CD4-positive, alpha-beta memory T cell (primary cell): ENCODE results near the gene DDX5. TPM values are rescaled to one million over a fixed set of nuclear protein-coding genes. Genes with fewer than 3 reads are reported as not detected.
"Not testable (repeated sequence)": the region's sequence is repeated elsewhere in the genome, so short reads cannot be mapped to it uniquely, and the experiment has no call there.

ENCODE experiments used
- CTCF ChIA-PET: fragments of 350-600 bp; sonication (Branson Sonifier 250); formaldehyde crosslinking; loops from one replicate; lab custom pipeline; 2021; ENCODE audit warnings: inconsistent platforms; ENCODE audit not compliant: partially characterized antibody; lab: Charles Lee
- POLR2A ChIA-PET: fragments of 350-600 bp; sonication (Branson Sonifier 250); formaldehyde crosslinking; loops from one replicate; lab custom pipeline; 2021; ENCODE audit not compliant: partially characterized antibody; lab: Charles Lee
- DNase-seq, 5 donors: peaks; one replicate each; pipeline versions ENCODE4 v3.0.0 to v3.0.0-alpha.2; 2020 to 2022; ENCODE audit warnings: mixed read lengths in 1 of 5
- H3K27ac ChIP-seq: one replicate; pipeline ENCODE4 v1.7.0; 2013; ENCODE audit warnings: low read depth, low read length
- H3K27me3 ChIP-seq: 2 replicates; pipeline ENCODE4 v1.7.0; 2013; ENCODE audit warnings: mild to moderate bottlenecking, low read length, moderate library complexity; ENCODE audit not compliant: insufficient read depth
- H3K36me3 ChIP-seq: 2 replicates; pipeline ENCODE4 v1.7.0; 2013; ENCODE audit warnings: mild to moderate bottlenecking, low read length, moderate library complexity; ENCODE audit not compliant: insufficient read depth
- H3K4me1 ChIP-seq: 2 replicates; pipeline ENCODE4 v1.7.0; 2013; ENCODE audit warnings: mild to moderate bottlenecking, low read length, moderate library complexity; ENCODE audit not compliant: insufficient read depth
- H3K4me3 ChIP-seq, 2 donors: one replicate each; pipeline ENCODE4 v1.7.0; 2013; ENCODE audit warnings: low read length in 2 of 2, mild to moderate bottlenecking in 1 of 2
- H3K9me3 ChIP-seq, 2 donors: one replicate each; pipeline ENCODE4 v1.7.0; 2013; ENCODE audit warnings: low read length in 2 of 2, control low read depth in 1 of 2; ENCODE audit not compliant: control insufficient read depth in 1 of 2
- H3K27ac Mint-ChIP-seq, 7 donors: one replicate each; pipeline ENCODE4 v1.8.0; 2020 to 2021; ENCODE audit warnings: mixed read lengths in 7 of 7, mild to moderate bottlenecking in 6 of 7, inconsistent platforms in 3 of 7, moderate library complexity in 3 of 7
- H3K27me3 Mint-ChIP-seq, 2 donors: one replicate each; pipeline ENCODE4 v1.8.0; 2020 to 2021; ENCODE audit warnings: mixed read lengths in 2 of 2
- H3K36me3 Mint-ChIP-seq, 2 donors: one replicate each; pipeline ENCODE4 v1.8.0; 2020 to 2021; ENCODE audit warnings: mixed read lengths in 2 of 2, inconsistent platforms in 1 of 2, mild to moderate bottlenecking in 1 of 2
- H3K4me1 Mint-ChIP-seq, 4 donors: one replicate each; pipeline ENCODE4 v1.8.0; 2020 to 2021; ENCODE audit warnings: mixed read lengths in 4 of 4, mild to moderate bottlenecking in 1 of 4
- H3K4me3 Mint-ChIP-seq, 8 donors: one replicate each; pipeline ENCODE4 v1.8.0; 2020 to 2021; ENCODE audit warnings: mixed read lengths in 8 of 8, mild to moderate bottlenecking in 7 of 8, moderate library complexity in 6 of 8, inconsistent platforms in 3 of 8
- H3K9me3 Mint-ChIP-seq, 8 donors: one replicate each; pipeline ENCODE4 v1.8.0; 2020 to 2021; ENCODE audit warnings: mixed read lengths in 8 of 8, mild to moderate bottlenecking in 5 of 8, inconsistent platforms in 3 of 8, moderate library complexity in 1 of 8
- intact Hi-C: fragments of 100-400 bp; cut with micrococcal nuclease; formaldehyde crosslinking; loops from one replicate; pipeline ENCODE4 v1.15.1; 2023
- polyA plus RNA-seq, 2 donors: library from polyadenylated mRNA; unstranded; fragments of 300-500 nt; fragmentation: Illumina TruSeq; gene quantifications; one replicate each; pipeline ENCODE4 v1.2.3, GENCODE V29; 2021
- total RNA-seq, 2 experiments: library from RNA; stranded (reverse); gene quantifications; one replicate each; pipeline ENCODE4 v1.2.3, GENCODE V29; 2021

Gene DDX5
- total and polyA plus RNA-seq, 4 experiments from 2014 or later = 1,080 to 1,577 (median 1,393) TPM

- Mint-ChIP-seq H3K4me1 (peaks cover 11 to 14% (median 13%) of the 10 kb centered on the region in 4 donors), H3K36me3 (peaks cover 41 to 55% of the 10 kb centered on the region in 2 donors), H3K9me3 (no peaks in the 10 kb centered on the region), H3K27ac (peak overlapping the region in 1 of 7 donors; percentile 22), H3K27me3 (no peaks in the 10 kb centered on the region), H3K4me3 (no peak overlapping the region)
- Histone ChIP-seq H3K36me3 (peaks cover 18% of the 10 kb centered on the region), H3K4me1 (peaks cover 12% of the 10 kb centered on the region), H3K4me3 (no peak overlapping the region), H3K9me3 (no peaks in the 10 kb centered on the region), H3K27me3 (no peaks in the 10 kb centered on the region), H3K27ac (no peak overlapping the region)
- DNase-seq = no peak
- ChIA-PET POLR2A (no interaction called here), CTCF (interaction anchor here (0.8 to 1.7 kb wide), 3 partner anchors 8 to 43 kb away, joined by 3 to 6 read pairs (median 4); no protein-coding TSS in a partner anchor)
- intact Hi-C loops = no loop called here
Observed at GRCh38 chr17:64480951-64481350, 25.1 kb downstream of the DDX5 start.

DNA sequence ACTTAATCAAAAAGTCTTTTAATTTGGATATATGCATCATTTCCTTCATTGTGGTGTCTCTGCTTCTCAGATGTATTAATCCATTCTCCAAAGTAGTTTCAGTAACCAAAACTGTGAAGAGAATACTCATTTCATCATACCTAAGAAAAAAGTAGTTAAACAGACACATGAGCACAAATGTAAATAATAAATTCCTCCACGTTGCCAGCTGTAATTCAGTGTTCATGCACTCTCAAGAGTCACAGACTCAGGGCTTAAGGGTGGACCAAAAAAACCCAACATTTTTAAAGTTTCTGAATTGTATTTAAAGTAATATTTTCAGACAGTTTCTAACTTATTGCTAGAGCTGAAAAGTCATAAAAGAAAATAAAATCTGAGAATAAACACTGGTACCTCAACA is 28.2 kb downstream of the DDX5 start:
- Mint-ChIP-seq H3K27me3 (no peaks in the 10 kb centered on the region), H3K9me3 (no peaks in the 10 kb centered on the region), H3K4me1 (peaks cover 0 to 3% (median 0%) of the 10 kb centered on the region in 4 donors), H3K4me3 (no peak overlapping the region), H3K27ac (peak overlapping the region in 2 of 7 donors; percentile 17 to 29), H3K36me3 (peaks cover 18 to 32% of the 10 kb centered on the region in 2 donors)
- ChIA-PET CTCF (interaction anchor here (0.9 to 2.0 kb wide), 6 partner anchors 9 to 130 kb away, joined by 3 to 7 read pairs (median 4); no protein-coding TSS in a partner anchor), POLR2A (interaction anchor here (0.8 to 2.1 kb wide), 3 partner anchors 13 to 22 kb away, joined by 3 to 7 read pairs (median 4); partner anchors contain the start of gene POLG2)
- Histone ChIP-seq H3K4me1 (no peaks in the 10 kb centered on the region), H3K4me3 (no peak overlapping the region), H3K36me3 (peaks cover 10% of the 10 kb centered on the region), H3K27me3 (no peaks in the 10 kb centered on the region), H3K9me3 (no peaks in the 10 kb centered on the region), H3K27ac (no peak overlapping the region)
- intact Hi-C loops = no loop called here
- no peak for DNase-seq

DNA sequence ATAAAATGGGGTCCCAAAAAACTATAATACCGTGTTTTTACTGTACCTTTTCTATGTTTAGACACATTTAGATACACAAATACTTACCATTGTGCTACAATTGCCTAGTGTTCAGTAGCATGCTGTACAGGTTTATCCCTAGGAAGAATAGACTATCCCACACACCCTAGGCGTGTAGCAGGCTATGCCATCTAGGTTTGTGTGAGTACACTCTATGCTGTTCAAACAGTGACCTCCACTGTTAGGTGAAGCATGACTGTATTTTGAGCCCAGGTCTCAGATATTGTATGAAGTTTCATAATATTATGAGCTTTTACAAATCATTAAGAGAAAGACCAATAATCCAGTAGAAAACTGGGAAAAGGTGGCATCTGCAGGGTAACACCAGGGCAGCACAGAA is 33.5 kb downstream of the DDX5 start:
- Histone ChIP-seq H3K4me1 (no peaks in the 10 kb centered on the region), H3K27ac (no peak overlapping the region), H3K36me3 (no peaks in the 10 kb centered on the region), H3K9me3 (no peaks in the 10 kb centered on the region), H3K27me3 (no peaks in the 10 kb centered on the region), H3K4me3 (no peak overlapping the region)
- Mint-ChIP-seq H3K9me3 (no peaks in the 10 kb centered on the region), H3K4me1 (no peaks in the 10 kb centered on the region), H3K27ac (no peak overlapping the region), H3K4me3 (no peak overlapping the region), H3K36me3 (peaks cover 6% of the 10 kb centered on the region in 2 donors), H3K27me3 (no peaks in the 10 kb centered on the region)
- DNase-seq = no peak
- CTCF ChIA-PET = interaction anchor here (1.2 kb wide), 1 partner anchor 52 kb away, joined by 3 read pairs; no protein-coding TSS in a partner anchor
- intact Hi-C loops = no loop called here
- POLR2A ChIA-PET = no interaction called here

- Mint-ChIP-seq H3K36me3 (no peaks in the 10 kb centered on the region), H3K9me3 (no peaks in the 10 kb centered on the region), H3K27me3 (peaks cover 0 to 2% of the 10 kb centered on the region in 2 donors), H3K4me3 (no peak overlapping the region), H3K4me1 (no peaks in the 10 kb centered on the region), H3K27ac (peak overlapping the region in 1 of 7 donors; percentile 9)
- Histone ChIP-seq H3K9me3 (no peaks in the 10 kb centered on the region), H3K4me1 (no peaks in the 10 kb centered on the region), H3K4me3 (no peak overlapping the region), H3K27ac (no peak overlapping the region), H3K36me3 (no peaks in the 10 kb centered on the region), H3K27me3 (peaks cover 3% of the 10 kb centered on the region)
- ChIA-PET CTCF (interaction anchor here (1.0 kb wide), 1 partner anchor 21 kb away, joined by 3 read pairs; no protein-coding TSS in a partner anchor), POLR2A (interaction anchor here (1.4 kb wide), 1 partner anchor 35 kb away, joined by 3 read pairs; the partner anchor contains the start of gene DDX5)
- intact Hi-C loops = no loop called here
- no peak for DNase-seq
Observed at GRCh38 chr17:64471440-64471839, 34.6 kb downstream of the DDX5 start.

DNA sequence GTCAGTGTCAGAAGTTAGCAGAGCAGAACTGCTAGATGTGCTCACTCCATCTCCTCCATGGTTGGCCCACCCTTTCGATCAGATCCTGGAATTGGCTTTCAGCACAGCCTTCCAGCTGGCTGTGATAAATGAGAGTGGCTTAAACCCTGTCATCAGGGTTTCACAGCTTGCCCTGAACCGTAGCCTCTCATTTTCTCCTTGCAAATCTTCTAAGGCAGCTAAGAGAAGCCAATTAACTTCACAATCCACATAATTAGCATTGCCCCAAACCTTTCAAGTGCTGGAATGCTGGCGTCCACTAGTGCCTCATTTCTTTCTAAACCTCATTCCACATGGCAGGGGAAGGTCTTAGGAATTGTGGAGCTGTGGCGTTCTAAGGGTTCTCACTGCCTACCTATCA is 35.5 kb downstream of the DDX5 start:
- Mint-ChIP-seq H3K27ac (peak overlapping the region in 1 of 7 donors; percentile 37), H3K27me3 (peaks cover 2 to 3% of the 10 kb centered on the region in 2 donors), H3K4me3 (no peak overlapping the region), H3K9me3 (no peaks in the 10 kb centered on the region), H3K4me1 (no peaks in the 10 kb centered on the region), H3K36me3 (no peaks in the 10 kb centered on the region)
- CTCF ChIA-PET = interaction anchor here (0.6 to 1.0 kb wide), 2 partner anchors 22 to 264 kb away, joined by 3 read pairs; no protein-coding TSS in a partner anchor
- H3K4me3 ChIP-seq = no peak overlapping the region
- peaks cover 4% of the 10 kb centered on the region for H3K27me3 ChIP-seq
- POLR2A ChIA-PET = interaction anchor here (1.4 kb wide), 1 partner anchor 35 kb away, joined by 3 read pairs; the partner anchor contains the start of gene DDX5
- H3K36me3 ChIP-seq = no peaks in the 10 kb centered on the region
- no peak for DNase-seq
- H3K27ac ChIP-seq = no peak overlapping the region
- intact Hi-C loops = no loop called here
- H3K4me1 ChIP-seq = no peaks in the 10 kb centered on the region
- no peaks in the 10 kb centered on the region for H3K9me3 ChIP-seq

DNA sequence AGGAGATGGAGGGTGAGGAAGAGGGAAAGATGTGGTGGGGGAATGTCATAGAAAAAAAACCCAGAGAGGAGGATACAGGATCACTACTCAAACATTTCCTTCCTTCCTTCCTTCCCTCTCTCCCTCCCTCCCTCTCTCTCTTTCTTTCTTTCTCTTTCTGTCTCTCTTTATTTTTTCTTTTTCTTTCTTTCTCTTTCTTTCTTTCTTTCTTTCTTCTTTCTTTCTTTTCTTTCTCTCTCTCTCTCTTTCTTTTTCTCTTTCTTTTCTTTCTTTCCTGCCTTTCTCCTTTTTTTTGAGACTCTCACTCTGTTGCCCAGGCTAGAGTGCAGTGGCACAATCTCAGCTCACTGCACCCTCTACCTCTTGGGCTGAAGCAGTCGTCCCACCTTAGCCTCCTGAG is 39.3 kb downstream of the DDX5 start:
- H3K27me3 Mint-ChIP-seq, H3K27me3 ChIP-seq, intact Hi-C loops, H3K4me3 ChIP-seq, H3K9me3 ChIP-seq, DNase-seq, POLR2A ChIA-PET, H3K4me3 Mint-ChIP-seq, H3K4me1 ChIP-seq, H3K27ac ChIP-seq, H3K9me3 Mint-ChIP-seq, H3K36me3 Mint-ChIP-seq, H3K4me1 Mint-ChIP-seq, H3K27ac Mint-ChIP-seq, H3K36me3 ChIP-seq: not testable (repeated sequence)
- CTCF ChIA-PET = interaction anchor here (1.6 kb wide), 1 partner anchor 46 kb away, joined by 6 read pairs; no protein-coding TSS in a partner anchor

- H3K27me3 ChIP-seq = peaks cover 4% of the 10 kb centered on the region
- Mint-ChIP-seq H3K9me3 (no peaks in the 10 kb centered on the region), H3K4me3 (no peak overlapping the region), H3K27me3 (peaks cover 2 to 3% of the 10 kb centered on the region in 2 donors), H3K4me1 (no peaks in the 10 kb centered on the region), H3K27ac (no peak overlapping the region), H3K36me3 (no peaks in the 10 kb centered on the region)
- POLR2A ChIA-PET = no interaction called here
- H3K4me1 ChIP-seq = no peaks in the 10 kb centered on the region
- intact Hi-C loops = no loop called here
- DNase-seq = no peak
- no peak overlapping the region for H3K27ac ChIP-seq
- no peak overlapping the region for H3K4me3 ChIP-seq
- no peaks in the 10 kb centered on the region for H3K36me3 ChIP-seq
- CTCF ChIA-PET = no interaction called here
- H3K9me3 ChIP-seq = no peaks in the 10 kb centered on the region
Observed at GRCh38 chr17:64466019-64466735, 39.9 kb downstream of the DDX5 start.
